ENCODE measurements around the gene ATP6V0C.

ATP6V0C gene

GRCh38 chr16:2513405-2514332, at the start of gene ATP6V0C:
Gene ATP6V0C (plus strand): TSS chr16:2513952. CDS start chr16:2514104, 152 bp downstream.
- peak; percentile 92 for DNase-seq

DNA sequence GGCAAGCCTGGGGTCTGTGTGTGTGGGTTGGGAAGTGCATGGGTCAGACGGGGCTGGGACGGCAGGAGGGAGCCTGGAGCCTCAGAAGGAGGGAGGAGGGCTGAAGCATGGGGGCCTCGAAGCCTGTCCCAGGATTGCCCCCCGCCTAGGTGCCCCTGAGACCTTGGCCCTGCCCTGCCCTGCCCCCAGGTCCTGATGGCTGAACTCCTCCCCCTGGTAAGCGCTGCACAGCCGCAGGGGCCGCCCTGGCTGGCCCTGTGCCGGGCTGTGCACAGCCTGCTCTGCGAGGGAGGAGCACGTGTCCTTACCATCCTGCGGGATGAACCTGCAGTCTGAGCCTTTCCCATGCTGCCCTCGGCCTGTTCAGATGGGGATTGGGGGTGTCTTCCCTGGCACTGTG, 49.4 kb upstream of the ATP6V0C start:
- no peak for DNase-seq

DNA sequence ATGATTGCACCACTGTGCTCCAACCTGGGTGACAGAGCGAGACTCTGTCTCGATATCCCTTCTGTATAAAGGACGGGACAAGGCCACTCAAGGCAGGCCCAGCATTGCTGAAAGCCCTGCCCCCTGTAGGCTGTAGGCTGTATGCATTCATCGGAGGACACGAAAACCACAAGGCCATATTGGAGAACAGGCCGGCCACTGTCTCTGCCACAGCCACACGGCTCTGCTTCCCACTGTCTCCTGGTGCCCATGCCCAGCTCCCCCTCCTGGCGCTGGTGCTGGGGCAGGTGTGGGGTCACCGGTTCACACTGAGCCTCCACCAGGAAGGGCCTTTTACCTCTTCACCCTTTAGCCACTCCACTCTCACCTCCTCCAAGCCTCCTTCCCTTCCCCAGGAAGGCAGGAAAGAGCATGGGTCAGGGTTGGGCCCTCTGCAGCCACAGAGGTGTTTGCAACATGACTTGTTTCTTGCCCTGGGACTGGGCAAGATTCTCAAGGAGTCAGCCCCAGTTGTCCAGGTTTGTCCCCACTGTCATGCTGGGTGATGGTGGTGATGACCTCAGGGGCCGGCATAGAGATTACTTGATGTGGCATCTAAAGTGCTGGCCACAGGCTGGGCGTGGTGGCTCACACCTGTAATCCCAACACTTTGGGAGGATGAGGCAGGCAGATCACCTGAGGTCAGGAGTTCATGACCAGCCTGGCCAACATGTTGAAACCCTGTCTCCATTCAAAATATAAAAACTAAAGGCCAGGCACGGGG, 47.9 kb upstream of the ATP6V0C start:
- no peak for DNase-seq

DNA sequence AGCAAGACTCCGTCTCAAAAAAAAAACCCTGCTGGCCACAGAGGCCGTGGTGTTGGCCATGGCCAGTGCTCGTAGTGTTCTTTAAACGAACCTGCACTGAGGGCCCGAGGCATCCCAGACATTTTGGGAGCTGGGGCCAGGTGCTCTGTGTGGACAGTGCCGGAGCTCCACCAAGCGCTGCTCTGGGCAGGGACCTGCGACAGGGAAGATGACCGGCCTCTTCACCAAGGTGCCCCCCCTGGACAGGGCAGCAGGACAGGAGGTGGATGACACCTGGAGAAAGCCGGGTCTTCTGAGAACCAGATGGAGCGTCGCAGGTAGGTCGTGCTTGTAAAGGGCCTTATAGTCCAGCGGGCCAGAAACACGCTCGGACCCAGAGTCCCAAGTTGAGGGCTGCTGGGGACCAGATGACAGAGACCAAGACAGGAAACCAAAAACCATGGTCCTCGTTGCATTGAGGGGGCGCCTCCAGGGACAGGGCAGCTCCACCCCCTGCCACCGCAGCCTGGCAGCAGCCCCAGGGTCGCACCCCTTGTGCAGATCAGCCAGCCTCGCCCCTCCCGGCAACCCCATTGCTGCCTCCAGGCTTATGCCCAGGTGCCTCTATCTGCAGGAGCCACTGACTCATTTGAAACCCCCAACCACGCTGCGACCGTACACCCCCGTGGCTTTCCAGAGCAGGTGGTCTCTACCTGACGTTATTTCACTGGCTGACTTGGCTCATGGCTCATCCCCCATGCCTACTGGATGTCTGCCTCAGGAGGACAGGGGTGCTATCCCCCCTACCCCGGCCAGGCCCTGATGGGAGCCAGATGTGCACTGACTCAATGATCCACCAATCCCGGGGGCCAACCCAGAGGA, 46.9 kb upstream of the ATP6V0C start:
- DNase-seq = no peak

DNA sequence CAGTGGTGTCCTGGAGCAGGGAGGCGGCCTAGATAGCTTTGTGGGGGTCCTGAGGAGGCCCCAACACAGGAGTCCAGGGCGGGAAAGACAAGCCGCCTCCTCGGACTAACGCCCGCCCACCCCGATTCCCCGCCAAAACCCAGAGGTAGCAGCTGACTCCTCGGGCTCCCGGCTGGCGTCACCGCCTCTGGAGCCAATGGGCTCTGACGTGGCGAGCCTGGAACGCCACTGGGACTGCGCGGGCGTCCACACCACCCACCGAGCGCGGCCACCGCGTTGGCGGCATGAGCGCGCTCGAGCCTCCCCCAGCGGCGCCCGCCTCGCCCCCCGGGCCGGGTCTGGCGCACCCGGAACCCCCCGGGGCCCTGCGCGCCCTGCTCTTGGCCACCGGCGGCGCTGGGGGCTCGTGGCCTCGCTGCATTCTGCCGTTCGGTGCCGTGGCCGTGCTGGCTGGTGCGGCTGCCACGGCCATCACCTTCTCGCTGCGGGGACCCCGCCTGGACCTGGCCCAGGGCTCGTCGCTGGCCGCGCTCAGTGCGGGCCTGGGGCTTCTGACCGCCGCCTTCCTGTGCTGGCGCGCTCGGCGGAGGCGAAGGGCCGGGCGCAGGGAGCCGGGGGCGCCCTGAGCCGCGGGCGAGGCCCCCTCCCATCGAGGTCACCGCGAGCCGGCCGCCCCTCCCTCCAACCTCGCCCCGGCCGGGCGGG, 46.1 kb upstream of the ATP6V0C start:
- DNase-seq = no peak

DNA sequence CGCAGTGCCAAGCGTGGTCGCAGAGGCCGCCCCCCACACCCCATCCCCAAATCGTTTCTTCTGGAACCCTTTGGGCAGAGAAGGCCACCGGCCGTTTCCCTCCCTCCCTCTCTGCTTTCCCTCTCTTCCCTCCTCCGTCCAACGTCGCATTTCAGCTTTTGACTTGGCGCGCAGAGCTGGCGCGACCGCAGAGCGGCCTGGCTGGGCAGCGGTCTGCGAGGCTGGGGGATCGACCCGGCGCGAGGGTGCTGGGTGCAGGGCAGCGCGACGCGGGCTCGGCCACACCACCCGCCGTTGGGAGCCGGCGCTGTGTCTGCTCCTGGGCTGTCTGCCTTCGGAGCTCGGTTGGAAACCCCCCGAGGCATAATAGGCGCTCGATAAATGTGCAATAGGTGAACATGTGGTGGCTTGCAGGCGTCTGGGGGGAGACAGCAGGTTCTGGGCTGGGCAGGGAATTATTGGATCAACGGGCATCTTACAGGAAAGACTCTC, 45.5 kb upstream of the ATP6V0C start:
- DNase-seq = no peak

DNA sequence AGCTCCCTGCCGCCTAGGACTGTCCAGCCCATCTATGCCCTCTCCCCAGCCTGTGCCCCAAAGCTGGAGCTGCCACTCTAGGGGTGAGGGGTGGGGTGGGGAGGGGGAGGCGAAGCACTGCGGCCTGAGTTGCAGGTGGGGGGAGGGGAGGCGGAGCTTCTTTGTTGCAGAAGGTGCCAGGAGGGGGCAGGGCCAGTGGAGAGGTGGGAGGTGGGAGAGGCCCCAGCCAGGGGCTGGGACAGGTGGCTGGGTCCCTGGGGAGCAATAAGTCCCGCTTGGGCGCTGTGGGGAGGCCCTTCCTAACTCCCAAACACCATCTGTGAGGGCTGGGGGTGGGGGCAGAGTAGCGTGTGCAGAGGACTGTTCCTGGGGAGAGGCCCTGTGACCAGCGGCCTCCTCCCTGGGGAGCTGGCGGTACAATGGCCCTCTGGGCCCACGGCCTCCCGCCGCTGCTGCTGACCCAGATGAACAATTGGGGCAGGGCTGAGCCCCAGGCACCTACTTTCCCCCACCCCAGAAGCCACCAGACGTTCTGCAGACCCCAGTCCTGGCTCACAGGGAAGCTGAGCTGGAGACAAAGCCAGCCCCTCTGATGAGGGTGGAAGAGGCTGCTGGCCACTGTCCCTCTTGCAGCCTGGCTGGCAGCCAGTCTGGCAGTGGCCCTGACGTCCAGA, 44.9 kb upstream of the ATP6V0C start:
- DNase-seq = no peak

GRCh38 chr16:2469399-2470233, 44.1 kb upstream of the ATP6V0C start:
- no peak for DNase-seq

DNA sequence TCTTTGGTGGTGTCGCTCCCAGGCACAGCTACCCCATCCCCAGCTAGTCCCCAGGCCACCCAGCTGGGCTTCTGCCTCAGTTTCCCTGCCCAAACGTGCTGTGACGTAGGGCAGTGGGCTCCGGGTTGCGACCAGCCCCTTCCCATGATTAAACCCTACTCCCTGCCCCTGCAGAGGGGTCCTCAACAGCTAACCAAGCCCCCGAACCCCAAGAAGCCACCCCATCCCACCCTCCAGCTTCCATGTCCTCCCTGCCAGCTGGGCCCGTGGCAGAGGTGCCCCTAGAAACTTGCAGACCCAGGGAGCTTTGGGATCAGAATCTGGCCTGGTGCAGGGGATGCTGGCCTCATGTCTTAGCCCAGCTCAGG, 43.5 kb upstream of the ATP6V0C start:
- DNase-seq = no peak

DNA sequence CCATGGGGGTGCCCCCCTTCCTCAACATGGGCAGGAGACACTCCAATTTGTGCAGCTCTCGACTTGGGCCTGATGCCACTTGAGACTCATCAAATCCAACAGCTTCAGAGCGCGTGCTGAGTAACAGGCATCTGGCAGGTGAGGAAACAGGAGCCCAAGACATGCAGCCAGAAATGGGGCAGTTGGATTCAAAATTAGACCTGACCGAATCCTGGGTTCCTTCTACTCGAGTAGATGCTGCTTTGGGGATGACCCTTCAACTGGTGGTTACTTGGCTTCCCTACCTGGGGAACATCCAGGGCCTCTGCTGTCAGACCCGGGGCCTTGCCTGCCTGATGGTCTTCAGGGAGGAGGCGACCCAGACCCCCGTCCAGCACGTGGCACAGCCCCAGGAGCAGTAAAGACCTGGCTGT, 43.1 kb upstream of the ATP6V0C start:
- DNase-seq = no peak

DNA sequence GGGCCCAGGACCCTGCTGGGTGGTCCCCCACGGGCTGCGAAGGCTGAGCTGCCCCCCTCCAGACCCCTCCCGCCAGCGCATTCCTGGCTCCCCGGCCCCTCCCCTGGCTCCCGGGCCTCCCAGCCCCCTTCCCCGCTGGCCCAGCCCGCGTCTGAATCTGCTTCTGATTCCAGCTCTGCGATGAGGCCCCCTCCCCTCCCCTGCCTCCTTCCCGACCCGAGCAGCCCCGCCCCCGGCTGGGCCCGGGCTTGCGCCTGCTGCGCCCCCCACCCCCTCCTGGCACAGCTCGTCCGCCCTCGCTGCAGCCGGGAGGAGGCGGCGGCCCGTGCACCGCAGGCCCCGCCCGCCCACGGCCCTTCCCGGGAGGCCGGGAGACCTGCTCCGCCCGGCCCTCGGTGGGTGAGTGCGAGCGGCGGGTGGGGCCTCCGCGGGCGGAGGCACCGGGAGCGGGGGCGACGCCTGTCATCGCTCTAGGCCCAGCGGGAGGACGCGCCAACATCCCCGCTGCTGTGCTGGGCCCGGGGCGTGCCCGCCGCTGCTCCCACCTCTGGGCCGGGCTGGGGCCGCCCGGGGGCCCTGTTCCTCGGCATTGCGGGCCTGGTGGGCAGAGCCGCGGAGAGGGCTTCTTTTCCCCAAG, 42.6 kb upstream of the ATP6V0C start, which contains the start of gene NTN3:
TSS of gene NTN3 (plus strand) at position 282 of the 637 bp plus-strand sequence. CDS start 405 bp downstream, outside the sequence.
- DNase-seq = no peak

DNA sequence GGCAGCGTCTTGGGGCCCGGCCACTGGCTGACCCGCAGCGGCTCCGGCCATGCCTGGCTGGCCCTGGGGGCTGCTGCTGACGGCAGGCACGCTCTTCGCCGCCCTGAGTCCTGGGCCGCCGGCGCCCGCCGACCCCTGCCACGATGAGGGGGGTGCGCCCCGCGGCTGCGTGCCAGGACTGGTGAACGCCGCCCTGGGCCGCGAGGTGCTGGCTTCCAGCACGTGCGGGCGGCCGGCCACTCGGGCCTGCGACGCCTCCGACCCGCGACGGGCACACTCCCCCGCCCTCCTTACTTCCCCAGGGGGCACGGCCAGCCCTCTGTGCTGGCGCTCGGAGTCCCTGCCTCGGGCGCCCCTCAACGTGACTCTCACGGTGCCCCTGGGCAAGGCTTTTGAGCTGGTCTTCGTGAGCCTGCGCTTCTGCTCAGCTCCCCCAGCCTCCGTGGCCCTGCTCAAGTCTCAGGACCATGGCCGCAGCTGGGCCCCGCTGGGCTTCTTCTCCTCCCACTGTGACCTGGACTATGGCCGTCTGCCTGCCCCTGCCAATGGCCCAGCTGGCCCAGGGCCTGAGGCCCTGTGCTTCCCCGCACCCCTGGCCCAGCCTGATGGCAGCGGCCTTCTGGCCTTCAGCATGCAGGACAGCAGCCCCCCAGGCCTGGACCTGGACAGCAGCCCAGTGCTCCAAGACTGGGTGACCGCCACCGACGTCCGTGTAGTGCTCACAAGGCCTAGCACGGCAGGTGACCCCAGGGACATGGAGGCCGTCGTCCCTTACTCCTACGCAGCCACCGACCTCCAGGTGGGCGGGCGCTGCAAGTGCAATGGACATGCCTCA, 41.9 kb upstream of the ATP6V0C start:
- no peak for DNase-seq

DNA sequence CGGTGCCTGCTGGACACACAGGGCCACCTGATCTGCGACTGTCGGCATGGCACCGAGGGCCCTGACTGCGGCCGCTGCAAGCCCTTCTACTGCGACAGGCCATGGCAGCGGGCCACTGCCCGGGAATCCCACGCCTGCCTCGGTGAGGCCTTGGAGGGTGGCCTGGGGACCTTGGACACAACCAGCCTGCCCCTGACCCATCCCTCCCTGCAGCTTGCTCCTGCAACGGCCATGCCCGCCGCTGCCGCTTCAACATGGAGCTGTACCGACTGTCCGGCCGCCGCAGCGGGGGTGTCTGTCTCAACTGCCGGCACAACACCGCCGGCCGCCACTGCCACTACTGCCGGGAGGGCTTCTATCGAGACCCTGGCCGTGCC, 41.3 kb upstream of the ATP6V0C start:
- no peak for DNase-seq

- DNase-seq = no peak
Observed at GRCh38 chr16:2472885-2473445, 40.8 kb upstream of the ATP6V0C start.

DNA sequence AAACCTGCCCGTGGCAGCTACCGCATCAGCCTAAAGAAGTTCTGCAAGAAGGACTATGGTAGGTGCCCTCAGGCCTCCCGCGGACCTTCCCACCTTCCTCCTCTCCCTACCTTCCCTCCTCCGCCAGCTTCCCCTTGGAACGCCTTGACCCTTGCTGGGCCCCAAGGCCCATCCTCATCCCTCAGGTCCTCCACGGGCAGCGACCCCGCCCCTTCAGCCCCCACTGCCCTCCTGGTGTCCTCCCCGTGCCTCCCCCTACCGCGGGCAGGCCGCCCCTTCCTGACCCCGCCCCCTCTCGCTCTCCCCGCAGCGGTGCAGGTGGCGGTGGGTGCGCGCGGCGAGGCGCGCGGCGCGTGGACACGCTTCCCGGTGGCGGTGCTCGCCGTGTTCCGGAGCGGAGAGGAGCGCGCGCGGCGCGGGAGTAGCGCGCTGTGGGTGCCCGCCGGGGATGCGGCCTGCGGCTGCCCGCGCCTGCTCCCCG, 40.3 kb upstream of the ATP6V0C start:
- no peak for DNase-seq

- peak; percentile 62 for DNase-seq
Observed at GRCh38 chr16:2473999-2474876, 39.5 kb upstream of the ATP6V0C start.

- peak; percentile 89 for DNase-seq
Observed at GRCh38 chr16:2474877-2475412, 38.8 kb upstream of the ATP6V0C start, which contains the start of gene TBC1D24. Gene TBC1D24 (plus strand): TSS chr16:2475127. CDS start chr16:2496149, 21,022 bp downstream.
